RWPE1 (cell line): ENCODE data around the gene LCN10.
A peak's percentile ranks its signal among the peaks of the same experiment; 100 is the strongest.
"Not testable (repeated sequence)": the region's sequence is repeated elsewhere in the genome, so short reads cannot be mapped to it uniquely, and the experiment has no call there.

Experiments
- CTCF ChIA-PET: fragments of 350-600 bp; sonication (Branson Sonifier 250); formaldehyde crosslinking; extraction: SDS; loops from one replicate; lab custom pipeline; 2021; lab: Yijun Ruan, JAX
- POLR2A ChIA-PET: fragments of 400-600 bp; formaldehyde crosslinking; extraction: SDS; loops from one replicate; lab custom pipeline; 2020; ENCODE audit warnings: antibody characterized with exemption; ENCODE audit not compliant: low non-redundant PET; lab: Yijun Ruan, JAX
- DNase-seq: peaks from one replicate; pipeline ENCODE4 v3.0.0; 2012; ENCODE audit warnings: low spot score
- H3K27ac ChIP-seq: fragments of 450-650 bp; 2 replicates; pipeline ENCODE4 v1.5.1; 2017
- TF ChIP-seq, protein P1 (sequence below): fragments of 450-650 bp; conservative IDR thresholded peaks from 2 replicates; pipeline ENCODE4 v1.5.1; 2017; ENCODE audit warnings: low read depth, mild to moderate bottlenecking

LCN10 gene

DNA sequence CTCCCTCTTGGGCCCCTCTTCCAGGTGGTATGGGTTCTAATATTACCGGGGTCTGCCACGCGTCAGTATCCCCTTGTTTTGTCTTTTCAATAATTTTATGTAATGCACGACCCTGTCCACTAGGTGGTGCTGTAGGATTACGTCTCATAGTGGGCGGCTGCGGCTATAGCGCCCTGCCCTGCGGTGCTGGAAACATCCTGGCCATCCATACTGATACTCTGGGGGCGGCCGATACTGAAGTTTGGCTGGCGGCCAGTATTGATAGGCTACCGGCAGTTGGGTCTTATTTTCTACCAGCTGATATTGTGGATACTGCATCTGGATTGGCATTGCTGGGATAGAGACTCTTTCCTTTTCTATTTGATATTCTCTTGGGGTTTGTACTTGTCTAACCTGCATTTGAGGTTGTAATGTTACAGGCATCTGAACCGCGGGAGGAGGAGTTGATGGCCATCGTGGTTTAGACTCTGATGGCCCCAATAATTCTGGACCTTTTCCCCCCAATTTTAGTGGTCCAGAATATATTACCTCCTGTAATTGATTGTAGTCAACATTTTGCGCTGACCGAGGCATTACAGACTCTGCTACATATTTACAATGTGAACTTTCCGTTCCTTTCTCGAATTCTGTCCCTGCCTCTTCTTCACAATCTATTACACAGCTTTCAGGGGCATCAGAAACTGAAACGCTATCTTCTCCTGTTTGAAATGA lies 45.1 kb upstream of the LCN10 start:
- POLR2A ChIA-PET, result no interaction called here
- CTCF ChIA-PET, result interaction anchor here (0.5 to 1.6 kb wide), 16 partner anchors 10 to 287 kb away, joined by 3 to 9 read pairs (median 3); no protein-coding TSS in a partner anchor
- H3K27ac ChIP-seq, result no peak overlapping the region
- TF ChIP-seq, protein P1, sequence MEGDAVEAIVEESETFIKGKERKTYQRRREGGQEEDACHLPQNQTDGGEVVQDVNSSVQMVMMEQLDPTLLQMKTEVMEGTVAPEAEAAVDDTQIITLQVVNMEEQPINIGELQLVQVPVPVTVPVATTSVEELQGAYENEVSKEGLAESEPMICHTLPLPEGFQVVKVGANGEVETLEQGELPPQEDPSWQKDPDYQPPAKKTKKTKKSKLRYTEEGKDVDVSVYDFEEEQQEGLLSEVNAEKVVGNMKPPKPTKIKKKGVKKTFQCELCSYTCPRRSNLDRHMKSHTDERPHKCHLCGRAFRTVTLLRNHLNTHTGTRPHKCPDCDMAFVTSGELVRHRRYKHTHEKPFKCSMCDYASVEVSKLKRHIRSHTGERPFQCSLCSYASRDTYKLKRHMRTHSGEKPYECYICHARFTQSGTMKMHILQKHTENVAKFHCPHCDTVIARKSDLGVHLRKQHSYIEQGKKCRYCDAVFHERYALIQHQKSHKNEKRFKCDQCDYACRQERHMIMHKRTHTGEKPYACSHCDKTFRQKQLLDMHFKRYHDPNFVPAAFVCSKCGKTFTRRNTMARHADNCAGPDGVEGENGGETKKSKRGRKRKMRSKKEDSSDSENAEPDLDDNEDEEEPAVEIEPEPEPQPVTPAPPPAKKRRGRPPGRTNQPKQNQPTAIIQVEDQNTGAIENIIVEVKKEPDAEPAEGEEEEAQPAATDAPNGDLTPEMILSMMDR, result peak; percentile 97
- peak; percentile 69 for DNase-seq

DNA sequence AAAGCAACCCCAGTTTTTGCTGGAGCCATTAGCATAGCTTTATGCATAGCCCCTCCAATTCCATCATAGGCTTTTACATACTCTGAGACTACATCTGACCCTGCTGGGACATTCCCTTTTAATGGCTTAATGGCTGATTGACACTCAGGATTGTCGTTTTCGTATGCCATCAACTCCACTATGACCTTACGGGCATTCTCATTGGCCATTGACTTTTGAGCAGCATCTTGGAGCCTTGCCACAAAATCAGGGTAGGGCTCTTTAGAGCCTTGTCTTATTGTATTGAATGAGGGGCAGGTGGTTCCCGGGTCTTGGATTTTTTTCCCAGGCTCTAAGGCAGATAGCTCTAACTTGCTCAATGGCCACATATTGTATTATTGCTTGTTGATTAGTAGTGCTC lies 44.2 kb upstream of the LCN10 start:
- DNase-seq, POLR2A ChIA-PET, H3K27ac ChIP-seq: not testable (repeated sequence)
- CTCF ChIA-PET, result interaction anchor here (0.5 to 1.6 kb wide), 9 partner anchors 9 to 288 kb away, joined by 3 to 9 read pairs (median 3); no protein-coding TSS in a partner anchor

DNA sequence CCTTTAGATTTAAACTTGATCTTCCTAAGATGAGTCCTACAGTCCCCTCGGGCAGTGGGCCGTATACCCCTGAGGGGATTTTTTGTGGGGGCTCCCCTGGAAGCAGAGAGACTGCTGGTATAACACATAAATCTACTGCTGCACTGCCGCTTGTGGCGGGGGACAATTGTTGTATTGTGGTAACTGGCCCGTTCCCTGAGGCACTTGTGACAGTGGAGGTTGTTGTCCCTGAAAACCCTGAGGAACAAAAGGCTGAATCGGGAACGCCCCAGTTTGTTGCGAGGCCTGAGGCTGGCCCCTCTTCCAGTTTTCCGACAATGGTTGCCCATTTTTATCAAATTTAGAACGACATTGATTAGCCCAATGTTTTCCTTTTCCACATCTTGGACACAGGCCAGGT lies 43.7 kb upstream of the LCN10 start:
- TF ChIP-seq, protein P1, result no peak
- no peak for DNase-seq
- ChIA-PET POLR2A (no interaction called here), CTCF (interaction anchor here (0.6 to 1.0 kb wide), 5 partner anchors 19 to 249 kb away, joined by 3 to 4 read pairs (median 3); no protein-coding TSS in a partner anchor)
- no peak overlapping the region for H3K27ac ChIP-seq

DNA sequence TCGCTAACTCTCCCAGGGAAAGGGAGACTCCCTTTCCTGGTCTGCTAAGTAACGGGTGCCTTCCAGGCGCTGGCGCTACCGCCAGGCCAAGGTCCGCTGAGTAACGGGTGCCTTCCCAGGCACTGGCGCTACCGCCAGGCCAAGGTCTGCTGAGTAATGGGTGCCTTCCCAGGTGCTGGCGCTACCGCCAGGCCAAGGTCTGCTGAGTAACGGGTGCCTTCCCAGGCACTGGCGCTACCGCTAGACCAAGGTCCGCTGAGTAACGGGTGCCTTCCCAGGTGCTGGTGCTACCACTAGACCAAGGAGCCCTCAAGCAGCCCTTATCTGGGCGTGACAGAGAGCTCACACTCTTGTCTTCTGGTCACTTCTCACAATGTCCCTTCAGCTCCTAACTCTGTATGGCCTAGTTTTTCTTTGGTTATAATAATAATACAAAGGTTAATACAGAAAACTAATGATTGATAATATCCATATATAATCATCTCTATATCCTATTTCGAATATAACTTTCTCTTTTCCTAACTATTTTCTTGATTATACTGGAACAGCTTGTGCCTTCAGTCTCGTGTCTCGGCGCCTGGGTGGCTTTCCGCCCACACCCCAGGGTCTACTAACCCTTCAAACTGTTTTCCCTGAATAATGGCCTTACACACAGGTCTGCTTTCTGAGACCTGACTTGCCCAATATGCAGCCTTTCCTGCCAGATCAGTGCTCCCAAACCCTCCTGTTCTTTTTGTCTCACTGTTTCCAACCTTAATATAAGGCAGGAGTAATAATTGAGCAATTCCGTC lies 43.0 kb upstream of the LCN10 start:
- DNase-seq, POLR2A ChIA-PET, H3K27ac ChIP-seq: not testable (repeated sequence)
- CTCF ChIA-PET, result interaction anchor here (0.6 to 0.8 kb wide), 4 partner anchors 18 to 250 kb away, joined by 3 to 4 read pairs (median 3); no protein-coding TSS in a partner anchor

DNA sequence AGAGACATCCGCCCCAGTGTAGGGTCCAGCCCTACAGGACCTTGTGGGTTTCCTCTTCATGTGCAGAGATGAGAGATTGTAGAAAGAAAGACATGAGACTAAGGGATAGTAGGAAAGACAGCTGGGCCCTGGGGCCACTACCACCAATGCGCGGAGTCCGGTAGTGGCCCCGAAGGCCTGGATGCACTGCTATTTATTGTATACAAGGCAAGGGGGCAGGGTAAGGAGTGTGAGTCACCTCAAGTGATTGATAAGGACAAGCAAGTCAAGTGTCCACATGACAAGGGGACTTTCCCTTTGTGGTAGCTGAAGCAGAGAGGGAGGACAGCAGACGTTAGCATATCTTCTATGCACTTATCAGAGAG lies 42.2 kb upstream of the LCN10 start:
- no peak for DNase-seq
- TF ChIP-seq, protein P1, result no peak
- CTCF ChIA-PET, result interaction anchor here (0.7 kb wide), 1 partner anchor 155 kb away, joined by 3 read pairs; no protein-coding TSS in a partner anchor
- POLR2A ChIA-PET, result no interaction called here
- H3K27ac ChIP-seq, result no peak overlapping the region

DNA sequence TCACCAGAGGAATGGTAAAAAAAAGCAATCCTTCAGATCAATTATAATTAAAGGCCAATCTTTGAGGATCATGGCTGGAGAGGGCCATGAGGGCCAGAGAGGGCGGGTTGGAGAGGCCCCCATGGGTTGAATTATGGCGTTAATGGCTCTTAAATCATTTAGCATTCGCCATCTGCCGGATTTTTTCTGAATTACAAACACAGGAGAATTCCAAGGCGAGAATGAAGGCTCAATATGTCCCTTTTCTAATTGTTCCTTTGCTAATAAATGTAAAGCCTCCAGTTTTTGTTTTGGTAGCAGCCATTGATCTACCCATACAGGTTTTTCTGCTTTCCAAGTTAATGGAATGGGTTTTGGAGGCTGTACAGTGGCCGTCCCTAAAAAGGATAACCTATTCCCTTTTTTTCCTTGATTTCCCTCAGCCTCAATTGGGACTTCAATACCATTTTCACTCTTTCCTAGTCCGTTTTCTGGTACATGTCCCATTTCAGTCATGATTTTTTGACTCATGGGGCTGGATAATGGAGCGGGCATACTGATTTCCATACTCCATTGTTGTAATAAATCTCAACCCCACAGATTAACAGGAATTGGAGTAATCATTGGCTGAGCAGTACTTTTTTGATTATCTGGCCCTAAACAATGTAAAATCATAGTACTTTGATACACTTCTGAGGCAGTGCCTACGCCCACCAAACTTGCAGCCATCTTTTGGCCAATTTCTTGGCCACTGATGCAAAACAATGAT lies 41.7 kb upstream of the LCN10 start:
- TF ChIP-seq, protein P1, result peak; percentile 90
- DNase-seq, result peak; percentile 60
- no peak overlapping the region for H3K27ac ChIP-seq
- ChIA-PET POLR2A (no interaction called here), CTCF (interaction anchor here (0.6 to 0.7 kb wide), 3 partner anchors 206 to 261 kb away, joined by 3 read pairs; no protein-coding TSS in a partner anchor)

DNA sequence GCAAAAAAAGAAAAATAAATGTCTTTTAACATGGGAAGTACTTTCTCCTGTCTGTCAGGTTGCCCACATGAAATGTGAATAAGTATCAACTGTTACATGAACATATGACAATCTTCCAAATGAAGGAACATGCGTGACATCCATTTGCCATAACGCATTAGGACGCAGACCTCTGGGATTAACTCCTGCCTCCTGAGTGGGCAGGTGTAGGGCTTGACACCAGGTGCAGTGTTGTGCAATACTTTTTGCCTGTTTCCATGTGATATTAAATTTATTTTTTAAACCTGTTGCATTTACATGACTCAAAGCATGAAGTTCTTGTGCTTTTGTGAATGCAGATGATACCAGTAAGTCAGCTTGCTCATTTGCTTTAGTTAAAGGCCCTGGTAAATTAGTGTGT lies 39.7 kb upstream of the LCN10 start:
- ChIA-PET CTCF (interaction anchor here (1.1 kb wide), 1 partner anchor 55 kb away, joined by 6 read pairs; no protein-coding TSS in a partner anchor), POLR2A (no interaction called here)
- no peak overlapping the region for H3K27ac ChIP-seq
- no peak for DNase-seq
- TF ChIP-seq, protein P1, result no peak
